ENCODE data around the gene NCOA3.

Gene NCOA3

DNA sequence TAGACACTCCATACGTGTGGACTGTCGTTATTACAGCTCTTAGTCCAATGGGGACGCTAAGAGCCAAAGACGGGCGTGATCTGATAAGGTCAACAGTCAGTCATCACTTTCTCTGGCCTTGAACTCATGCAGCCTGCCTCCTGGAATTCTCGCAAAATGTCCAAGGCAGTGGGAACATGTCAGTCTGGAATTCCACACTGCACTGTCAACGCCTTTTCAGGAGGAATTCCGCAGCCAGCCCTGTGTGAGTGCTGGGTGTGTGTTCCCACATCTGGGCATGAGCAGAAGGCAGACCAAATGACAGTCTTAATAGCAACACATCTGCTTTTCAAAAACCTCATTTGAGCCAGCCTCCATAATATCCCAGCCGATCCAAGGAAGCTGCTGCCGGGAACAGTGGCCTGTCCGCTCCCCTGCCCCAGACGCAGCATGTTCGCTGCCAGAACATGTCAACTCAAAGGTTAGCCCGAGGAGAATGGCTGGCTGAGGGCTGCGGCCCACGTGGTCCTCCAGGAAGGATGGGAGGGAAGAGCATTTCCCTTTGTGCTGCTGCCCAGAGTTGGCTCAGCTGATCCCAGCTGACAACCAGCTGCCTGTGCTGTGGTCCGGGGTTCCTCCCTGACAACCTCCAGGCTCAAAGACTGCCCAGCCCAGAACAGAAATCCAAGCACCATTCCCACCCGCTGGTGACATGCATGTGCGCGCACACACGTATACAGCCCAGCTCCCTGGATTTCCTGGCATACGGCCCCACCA, 180.5 kb downstream of the NCOA3 start:
- no peak for DNase-seq (ENCODE audit: low read depth)

GRCh38 chr20:47682916-47683315, 181.2 kb downstream of the NCOA3 start:
- DNase-seq (ENCODE audit: low read depth), result no peak

- no peak for DNase-seq (ENCODE audit: low read depth)
Measured at GRCh38 chr20:47684306-47685080, 182.8 kb downstream of the NCOA3 start.

- DNase-seq (ENCODE audit: low read depth), result no peak
Measured at GRCh38 chr20:47686545-47686944, 184.9 kb downstream of the NCOA3 start.

- no peak for DNase-seq (ENCODE audit: low read depth)
Measured at GRCh38 chr20:47687095-47687987, 185.7 kb downstream of the NCOA3 start.

DNA sequence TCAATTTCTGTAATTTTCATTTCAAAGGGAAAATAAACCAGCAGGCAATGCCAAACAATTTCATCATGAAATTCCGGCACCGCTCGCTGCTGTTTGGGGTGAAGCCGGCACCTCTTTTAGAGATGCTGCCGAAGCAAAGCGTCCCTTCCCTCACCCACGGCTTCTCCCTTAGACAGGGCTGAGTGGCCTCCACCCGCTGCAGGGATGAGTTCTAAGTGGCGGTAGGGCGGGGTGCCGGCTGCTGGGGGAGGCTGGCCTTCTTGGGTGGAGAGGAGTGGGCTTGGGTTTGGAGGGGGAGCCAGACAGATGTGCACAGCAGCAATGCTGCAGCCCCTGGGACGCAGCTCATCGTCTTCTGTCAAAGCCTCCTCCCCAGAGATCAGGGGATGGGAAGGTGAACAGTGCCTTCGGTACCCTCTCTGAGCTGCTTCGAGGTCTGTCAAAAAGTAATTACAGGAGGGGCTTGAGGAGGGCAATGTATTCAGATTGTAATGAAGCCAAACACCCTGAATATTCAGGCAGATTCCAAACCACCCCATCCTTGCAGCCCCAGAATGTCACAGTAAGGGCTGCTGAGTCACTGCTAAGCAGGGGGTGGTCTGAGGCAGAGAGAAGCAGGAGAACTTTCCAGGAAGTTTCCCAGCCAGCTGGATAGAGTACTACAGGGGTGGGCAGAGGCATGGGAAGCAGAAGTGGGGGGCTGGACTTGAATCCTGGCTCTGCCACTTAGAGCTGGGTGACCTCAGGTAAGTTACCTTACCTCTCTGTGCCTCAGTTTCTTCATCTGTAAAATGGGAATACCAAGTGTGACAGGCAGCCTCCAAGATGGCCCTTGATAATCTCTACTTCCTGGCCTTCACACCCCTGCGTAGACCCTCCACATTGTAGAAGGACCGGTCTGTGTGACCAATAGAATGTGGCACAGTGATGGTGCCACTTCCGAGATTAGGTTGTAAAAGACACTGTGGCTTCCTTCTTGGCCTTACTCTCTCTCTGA, 187.0 kb downstream of the NCOA3 start:
- DNase-seq (ENCODE audit: low read depth), result no peak

DNA sequence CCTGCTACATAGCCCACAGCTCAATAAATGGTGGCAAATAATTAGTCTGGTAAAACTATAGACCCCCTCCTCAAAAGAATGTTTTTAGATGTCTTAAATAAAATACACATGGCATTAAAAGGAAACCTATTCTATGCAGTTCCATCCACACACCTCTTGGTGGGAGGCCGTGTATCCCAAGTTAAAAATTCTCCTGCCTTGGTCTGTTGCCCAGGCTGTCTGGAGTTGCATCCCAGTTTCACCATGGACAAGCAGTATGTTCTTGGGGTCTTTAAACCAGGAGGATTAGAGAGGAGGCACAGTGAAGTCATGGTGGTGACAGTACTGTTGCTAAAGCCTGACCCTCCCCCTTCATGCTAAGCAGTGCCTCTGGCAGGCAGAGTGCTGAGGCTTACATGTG, 188.0 kb downstream of the NCOA3 start:
- no peak for DNase-seq (ENCODE audit: low read depth)

DNA sequence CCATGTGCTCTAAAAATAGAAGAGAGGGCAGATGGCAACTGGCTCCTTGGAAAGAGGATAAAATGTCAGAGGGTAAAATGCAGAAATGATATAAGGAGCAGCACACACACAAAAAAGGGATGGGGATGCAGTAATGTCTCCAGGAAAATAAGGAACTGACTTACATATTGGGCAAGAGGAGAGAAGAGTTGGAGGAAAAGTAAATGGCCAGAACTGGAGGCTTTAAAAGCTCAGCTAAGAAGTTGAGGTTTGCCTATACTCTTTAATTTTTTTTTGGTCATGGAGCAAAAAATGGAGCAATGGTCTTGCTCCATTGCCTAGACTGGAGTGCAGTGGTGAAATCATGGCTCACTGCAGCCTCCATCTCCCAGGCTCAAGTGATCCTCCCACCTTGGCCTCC, 189.9 kb downstream of the NCOA3 start:
- no peak for DNase-seq (ENCODE audit: low read depth)

DNA sequence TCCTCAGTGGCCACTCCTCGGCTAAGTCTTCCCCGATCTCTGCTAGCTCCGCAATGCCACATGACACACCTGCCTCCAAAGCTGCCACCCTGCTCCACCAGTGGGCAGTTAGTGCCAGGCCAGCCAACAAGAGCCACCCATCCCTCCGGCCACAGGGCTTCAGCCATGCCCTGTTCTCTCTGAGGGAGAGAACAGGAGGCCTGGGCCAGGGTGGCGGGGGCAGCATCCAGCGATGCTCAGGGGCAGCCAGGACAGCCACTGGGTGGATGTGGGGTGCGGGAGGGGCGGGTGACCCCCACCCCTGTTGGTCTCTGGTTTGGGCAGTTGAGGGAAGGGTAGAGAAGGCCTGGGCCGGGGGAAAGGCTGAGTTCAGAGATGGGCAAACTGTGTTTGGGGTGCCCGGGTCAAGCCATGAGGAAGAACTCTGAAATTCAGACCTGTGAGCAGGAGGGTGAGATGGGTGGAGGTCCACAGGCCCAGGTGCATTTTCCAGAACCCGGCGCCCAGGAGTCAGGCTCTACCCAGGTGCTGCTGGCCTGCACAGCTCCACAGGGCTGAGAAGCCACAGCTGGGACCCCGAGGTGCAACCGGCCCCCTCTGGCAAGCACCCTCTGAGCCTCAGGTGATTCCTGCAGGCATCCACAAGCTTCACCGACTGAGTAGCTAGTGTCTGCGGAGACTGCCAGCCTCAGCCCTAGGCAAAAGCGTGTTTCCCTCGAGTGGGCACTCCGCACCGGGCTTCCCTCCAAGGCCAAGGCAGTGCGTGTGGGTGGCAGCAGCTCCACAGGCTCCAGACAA, 192.5 kb downstream of the NCOA3 start:
- DNase-seq (ENCODE audit: low read depth), result no peak

DNA sequence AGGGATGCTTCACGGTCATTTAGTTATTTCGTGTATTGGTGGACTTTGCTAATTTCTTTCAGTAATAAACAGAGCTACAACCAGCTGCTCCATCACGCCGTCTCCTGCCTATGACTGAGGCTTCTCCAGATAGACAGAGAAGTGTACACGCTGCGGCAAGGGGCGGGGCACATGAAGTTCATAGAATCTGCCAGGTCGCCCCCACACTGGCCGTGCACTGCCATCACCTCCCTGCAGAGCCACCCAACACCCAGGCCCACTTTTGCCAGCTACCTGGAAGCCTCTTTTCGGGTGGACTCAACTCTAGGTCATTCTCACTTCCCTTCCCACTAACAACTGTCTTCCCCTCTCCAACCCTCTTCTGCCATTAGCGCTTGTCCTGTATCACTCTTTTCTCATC, 195.2 kb downstream of the NCOA3 start:
- no peak for DNase-seq (ENCODE audit: low read depth)

DNA sequence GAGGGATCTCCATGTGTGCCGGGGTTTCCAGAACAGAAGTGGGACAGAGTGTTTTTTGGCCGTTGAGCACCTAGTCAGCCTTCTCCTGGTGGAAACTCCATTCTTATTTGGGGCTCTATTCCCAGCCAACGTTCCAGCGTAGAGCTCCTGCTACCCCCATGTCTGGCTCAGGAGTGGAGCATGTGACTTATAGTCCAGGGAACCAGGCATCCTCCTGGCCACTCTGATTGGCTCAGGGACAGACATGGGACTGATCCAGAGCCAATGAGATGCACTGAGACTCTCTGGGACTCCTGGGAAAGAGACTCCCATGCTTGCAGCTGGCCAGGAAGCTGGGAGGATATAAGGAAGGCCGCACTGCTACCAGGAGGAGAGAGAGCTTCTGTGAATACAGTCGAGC, 196.5 kb downstream of the NCOA3 start:
- no peak for DNase-seq (ENCODE audit: low read depth)

GRCh38 chr20:47699818-47700217, 198.1 kb downstream of the NCOA3 start:
- no peak for DNase-seq (ENCODE audit: low read depth)

DNA sequence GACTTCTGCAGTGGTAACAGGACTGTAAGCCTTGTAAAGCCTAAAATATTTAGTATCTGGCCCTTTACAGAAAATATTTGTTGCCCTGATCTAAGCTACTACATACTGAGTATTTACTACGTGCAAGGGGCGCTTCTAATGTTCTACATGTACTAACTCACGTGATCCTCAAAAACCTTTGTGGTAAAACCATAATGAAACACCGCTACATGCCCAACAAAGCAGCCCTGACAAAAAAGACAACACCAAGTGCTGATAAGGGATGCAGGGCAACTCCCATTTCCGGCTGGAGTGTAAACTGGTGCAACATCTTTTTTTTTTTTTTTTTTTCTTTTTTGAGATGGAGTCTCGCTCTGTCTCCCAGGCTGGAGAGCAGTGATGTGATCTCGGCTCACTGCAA, 198.6 kb downstream of the NCOA3 start:
- no peak for DNase-seq (ENCODE audit: low read depth)

DNA sequence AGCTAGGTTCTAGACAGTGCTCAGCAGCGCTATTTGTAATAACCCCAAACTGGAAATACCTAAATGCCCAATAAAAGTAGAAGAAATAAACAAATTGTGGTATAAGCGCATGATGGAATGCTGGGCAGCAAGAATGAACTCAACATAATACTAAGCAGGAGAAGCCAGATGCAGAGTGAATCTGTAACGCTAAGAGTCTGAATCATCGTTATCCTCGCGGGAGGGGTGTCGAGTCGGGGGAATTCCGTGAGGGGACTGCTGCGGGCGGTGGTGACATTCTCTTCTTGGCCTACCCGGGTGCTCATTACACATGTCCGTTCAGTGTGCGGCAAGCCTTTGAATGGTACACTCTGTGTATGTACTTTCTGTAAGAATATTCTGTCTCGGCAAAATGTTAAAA, 199.9 kb downstream of the NCOA3 start:
- DNase-seq (ENCODE audit: low read depth), result no peak

DNA sequence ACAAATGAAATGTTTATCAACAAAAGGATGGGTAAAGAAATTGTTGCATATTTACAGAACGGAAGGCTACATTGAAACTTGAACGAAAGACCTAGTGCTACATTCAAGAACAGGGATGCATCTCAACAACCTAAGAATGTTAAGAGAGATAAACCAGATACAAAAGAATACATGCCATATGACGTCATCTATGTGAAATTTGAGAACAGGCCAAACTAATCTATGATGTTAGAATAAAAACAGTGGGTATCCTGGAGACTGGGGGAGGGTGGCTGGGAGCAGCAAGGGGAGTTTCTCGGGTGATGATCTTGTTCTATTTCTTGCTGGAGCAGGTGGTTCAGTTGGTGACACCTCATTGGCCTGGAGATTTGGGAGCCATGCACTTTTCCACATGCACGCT, 202.1 kb downstream of the NCOA3 start:
- no peak for DNase-seq (ENCODE audit: low read depth)

- no peak for DNase-seq (ENCODE audit: low read depth)
Measured at GRCh38 chr20:47704746-47705496, 203.2 kb downstream of the NCOA3 start.

- no peak for DNase-seq (ENCODE audit: low read depth)
Measured at GRCh38 chr20:47705497-47705856, 203.8 kb downstream of the NCOA3 start.

- no peak for DNase-seq (ENCODE audit: low read depth)
Measured at GRCh38 chr20:47706345-47706744, 204.7 kb downstream of the NCOA3 start.

Data from stimulated activated CD8-positive, alpha-beta memory T cell treated with anti-CD3 and anti-CD28 coated beads, Interleukin-15, amount 100 ng/mL, for 24 hours (primary cell).